Fibroblast of lung (primary cell): ENCODE results near the gene ARMH4.

Experiments used
- EZH2 ChIP-seq: IDR thresholded peaks from 2 replicates; pipeline ENCODE4 v1.5.1; 2012; ENCODE audit warnings: low read length, control low read depth, mild to moderate bottlenecking; ENCODE audit errors: missing control alignments
- TF ChIP-seq, protein P1 (sequence below), 2 donors: IDR thresholded peaks in 1 of 2; conservative IDR thresholded peaks in 1 of 2; 1 replicate in 1 of 2; 2 replicates in 1 of 2; pipeline ENCODE4 v1.5.1; 2011 to 2012; ENCODE audit warnings: low read length in 2 of 2, control low read depth in 1 of 2, inconsistent platforms in 1 of 2, low read depth in 1 of 2, mild to moderate bottlenecking in 1 of 2

DNA sequence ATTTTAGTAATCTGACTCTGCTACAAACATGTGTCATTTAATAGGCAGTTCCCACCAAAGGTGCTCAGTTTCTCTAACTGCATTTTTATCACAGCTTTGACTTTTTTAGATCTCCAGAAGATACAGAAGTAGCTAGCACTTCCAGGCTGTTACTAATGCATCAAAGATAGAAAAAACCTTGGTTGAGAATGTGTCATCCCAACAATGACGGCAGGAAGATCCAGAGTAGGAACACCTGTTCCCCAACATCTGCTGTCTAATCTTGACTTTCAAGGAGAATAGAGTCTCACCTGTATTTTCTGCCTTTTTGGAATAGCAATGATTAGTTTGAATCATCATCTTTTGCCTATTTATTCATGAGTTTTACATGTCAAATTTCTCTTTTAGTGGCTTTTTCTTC is 45.0 kb downstream of the ARMH4 start:
- TF ChIP-seq EZH2, result no peak
- TF ChIP-seq, protein P1, sequence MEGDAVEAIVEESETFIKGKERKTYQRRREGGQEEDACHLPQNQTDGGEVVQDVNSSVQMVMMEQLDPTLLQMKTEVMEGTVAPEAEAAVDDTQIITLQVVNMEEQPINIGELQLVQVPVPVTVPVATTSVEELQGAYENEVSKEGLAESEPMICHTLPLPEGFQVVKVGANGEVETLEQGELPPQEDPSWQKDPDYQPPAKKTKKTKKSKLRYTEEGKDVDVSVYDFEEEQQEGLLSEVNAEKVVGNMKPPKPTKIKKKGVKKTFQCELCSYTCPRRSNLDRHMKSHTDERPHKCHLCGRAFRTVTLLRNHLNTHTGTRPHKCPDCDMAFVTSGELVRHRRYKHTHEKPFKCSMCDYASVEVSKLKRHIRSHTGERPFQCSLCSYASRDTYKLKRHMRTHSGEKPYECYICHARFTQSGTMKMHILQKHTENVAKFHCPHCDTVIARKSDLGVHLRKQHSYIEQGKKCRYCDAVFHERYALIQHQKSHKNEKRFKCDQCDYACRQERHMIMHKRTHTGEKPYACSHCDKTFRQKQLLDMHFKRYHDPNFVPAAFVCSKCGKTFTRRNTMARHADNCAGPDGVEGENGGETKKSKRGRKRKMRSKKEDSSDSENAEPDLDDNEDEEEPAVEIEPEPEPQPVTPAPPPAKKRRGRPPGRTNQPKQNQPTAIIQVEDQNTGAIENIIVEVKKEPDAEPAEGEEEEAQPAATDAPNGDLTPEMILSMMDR (conservative IDR thresholded peaks at IDR 0.05 in 1 of 2, IDR thresholded peaks at IDR 0.05 in 1 of 2; ENCODE audit: low read depth in 1 of 2, low read length in 2 of 2), result no peak
